HEK293 (cell line): ENCODE results near the gene COL13A1.
A peak's percentile ranks its signal among the peaks of the same experiment; 100 is the strongest.

ENCODE experiments used
- CTCF ChIA-PET: fragments of 350-600 bp; formaldehyde crosslinking; extraction: SDS; loops from one replicate; lab custom pipeline; 2021; ENCODE audit warnings: antibody characterized with exemption; lab: Yijun Ruan, JAX
- POLR2A ChIA-PET: fragments of 300-600 bp; formaldehyde crosslinking; extraction: SDS; loops from one replicate; lab custom pipeline; 2020; ENCODE audit warnings: antibody characterized with exemption, inconsistent platforms; lab: Yijun Ruan, JAX
- H3K27ac ChIP-seq: fragments of 200-500 bp; sonication (Bioruptor generic); 2 replicates; pipeline ENCODE4 v1.5.1; 2014; ENCODE audit warnings: low read depth, low read length, control low read depth, inconsistent platforms; ENCODE audit errors: extremely low read depth
- H3K36me3 ChIP-seq, 2 experiments: fragments of 200-500 bp in 1 of 2; sonication (Bioruptor generic) in 1 of 2; 1 replicate in 1 of 2; 2 replicates in 1 of 2; pipeline ENCODE4 v1.5.1; 2014 to 2017; ENCODE audit warnings: inconsistent platforms in 2 of 2, low read length in 2 of 2; ENCODE audit not compliant: control insufficient read depth in 2 of 2, insufficient read depth in 1 of 2
- H3K4me1 ChIP-seq: fragments of 200-500 bp; sonication (Bioruptor generic); 2 replicates; pipeline ENCODE4 v1.5.1; 2014; ENCODE audit warnings: mild to moderate bottlenecking, low read length, inconsistent platforms; ENCODE audit not compliant: control insufficient read depth, insufficient read depth
- H3K4me3 ChIP-seq: 2 replicates; pipeline ENCODE4 v1.5.1; 2011; ENCODE audit warnings: low read depth, mild to moderate bottlenecking, control low read depth, low read length, moderate library complexity
- H3K9me3 ChIP-seq: fragments of 200-500 bp; sonication (Bioruptor generic); 2 replicates; pipeline ENCODE4 v1.5.1; 2014; ENCODE audit warnings: low read depth, low read length, inconsistent platforms; ENCODE audit not compliant: control insufficient read depth, insufficient read depth
- BCL11B ChIP-seq: fragments of 450-650 bp; formaldehyde crosslinking; IDR thresholded peaks from 2 replicates; pipeline ENCODE4 v1.5.1; 2016; ENCODE audit warnings: low read depth, missing biosample characterization, missing genetic modification characterization
- GLIS1 ChIP-seq: fragments of 450-650 bp; formaldehyde crosslinking; IDR thresholded peaks from 2 replicates; pipeline ENCODE4 v1.5.1; 2016; ENCODE audit warnings: missing biosample characterization, missing genetic modification characterization
- GLIS2 ChIP-seq: fragments of 450-650 bp; formaldehyde crosslinking; IDR thresholded peaks from 2 replicates; pipeline ENCODE4 v1.5.1; 2016; ENCODE audit warnings: missing biosample characterization, missing genetic modification characterization
- HOXA7 ChIP-seq: sonication (generic); formaldehyde crosslinking; IDR thresholded peaks from 2 replicates; pipeline ENCODE4 v1.8.1; 2022; ENCODE audit warnings: missing genetic modification reagents, borderline replicate concordance
- IKZF3 ChIP-seq: fragments of 450-650 bp; IDR thresholded peaks from 2 replicates; pipeline ENCODE4 v1.5.0; 2018; ENCODE audit warnings: missing biosample characterization, mild to moderate bottlenecking, missing genetic modification characterization, moderate library complexity
- KLF7 ChIP-seq: fragments of 450-650 bp; formaldehyde crosslinking; IDR thresholded peaks from 2 replicates; pipeline ENCODE4 v1.5.1; 2016; ENCODE audit warnings: missing biosample characterization, missing genetic modification characterization, borderline replicate concordance
- KLF9 ChIP-seq: fragments of 450-650 bp; formaldehyde crosslinking; IDR thresholded peaks from 2 replicates; pipeline ENCODE4 v1.5.1; 2016; ENCODE audit warnings: missing biosample characterization, missing genetic modification characterization, low read depth
- ZBTB20 ChIP-seq: fragments of 450-650 bp; formaldehyde crosslinking; IDR thresholded peaks from 2 replicates; pipeline ENCODE4 v1.5.1; 2016; ENCODE audit warnings: missing biosample characterization, missing genetic modification characterization
- ZFHX2 ChIP-seq: fragments of 450-650 bp; formaldehyde crosslinking; conservative IDR thresholded peaks from 2 replicates; pipeline ENCODE4 v1.5.1; 2016; ENCODE audit warnings: missing biosample characterization, missing genetic modification characterization
- ZNF112 ChIP-seq: fragments of 450-650 bp; formaldehyde crosslinking; IDR thresholded peaks from 2 replicates; pipeline ENCODE4 v1.5.0; 2017; ENCODE audit warnings: missing biosample characterization, missing genetic modification characterization
- ZNF140 ChIP-seq: fragments of 450-650 bp; formaldehyde crosslinking; IDR thresholded peaks from 2 replicates; pipeline ENCODE4 v1.5.1; 2016; ENCODE audit warnings: missing biosample characterization, missing genetic modification characterization
- ZNF155 ChIP-seq: fragments of 450-650 bp; formaldehyde crosslinking; IDR thresholded peaks from 2 replicates; pipeline ENCODE4 v1.5.1; 2016; ENCODE audit warnings: missing biosample characterization, missing genetic modification characterization
- ZNF24 ChIP-seq: fragments of 450-650 bp; formaldehyde crosslinking; IDR thresholded peaks from 2 replicates; pipeline ENCODE4 v1.5.1; 2016; ENCODE audit warnings: missing biosample characterization, missing genetic modification characterization
- ZNF391 ChIP-seq: fragments of 450-650 bp; formaldehyde crosslinking; IDR thresholded peaks from 2 replicates; pipeline ENCODE4 v1.5.1; 2016; ENCODE audit warnings: low read depth, missing biosample characterization, missing genetic modification characterization, borderline replicate concordance
- ZNF404 ChIP-seq: fragments of 450-650 bp; formaldehyde crosslinking; IDR thresholded peaks from 2 replicates; pipeline ENCODE4 v1.5.1; 2017; ENCODE audit warnings: missing biosample characterization, missing genetic modification characterization
- ZNF530 ChIP-seq: fragments of 450-650 bp; formaldehyde crosslinking; IDR thresholded peaks from 2 replicates; pipeline ENCODE4 v1.5.1; 2016; ENCODE audit warnings: low read depth, missing biosample characterization, missing genetic modification characterization
- ZNF558 ChIP-seq: fragments of 450-650 bp; formaldehyde crosslinking; IDR thresholded peaks from 2 replicates; pipeline ENCODE4 v1.5.1; 2016; ENCODE audit warnings: missing biosample characterization, missing genetic modification characterization
- ZNF660 ChIP-seq: fragments of 450-650 bp; IDR thresholded peaks from 2 replicates; pipeline ENCODE4 v1.5.1; 2018; ENCODE audit warnings: missing biosample characterization, mild to moderate bottlenecking, missing genetic modification characterization
- ZNF664 ChIP-seq: fragments of 450-650 bp; formaldehyde crosslinking; IDR thresholded peaks from 2 replicates; pipeline ENCODE4 v1.5.1; 2016; ENCODE audit warnings: missing biosample characterization, missing genetic modification characterization
- ZNF777 ChIP-seq: fragments of 450-650 bp; formaldehyde crosslinking; IDR thresholded peaks from 2 replicates; pipeline ENCODE4 v1.5.1; 2017; ENCODE audit warnings: missing biosample characterization, missing genetic modification characterization, borderline replicate concordance
- TF ChIP-seq, protein P1 (sequence below): fragments of 450-650 bp; formaldehyde crosslinking; IDR thresholded peaks from 2 replicates; pipeline ENCODE4 v1.5.1; 2016; ENCODE audit warnings: missing biosample characterization, missing genetic modification characterization
- TF ChIP-seq, protein P2 (sequence below): fragments of 450-650 bp; formaldehyde crosslinking; IDR thresholded peaks from 2 replicates; pipeline ENCODE4 v1.5.1; 2016; ENCODE audit warnings: missing biosample characterization, missing genetic modification characterization
- TF ChIP-seq, protein P3 (sequence below): fragments of 450-650 bp; formaldehyde crosslinking; IDR thresholded peaks from 2 replicates; pipeline ENCODE4 v1.5.1; 2016; ENCODE audit warnings: missing biosample characterization, missing genetic modification characterization
- TF ChIP-seq, protein P4 (sequence below): fragments of 450-650 bp; formaldehyde crosslinking; IDR thresholded peaks from 2 replicates; pipeline ENCODE4 v1.5.1; 2017; ENCODE audit warnings: missing biosample characterization, missing genetic modification characterization

COL13A1 gene

DNA sequence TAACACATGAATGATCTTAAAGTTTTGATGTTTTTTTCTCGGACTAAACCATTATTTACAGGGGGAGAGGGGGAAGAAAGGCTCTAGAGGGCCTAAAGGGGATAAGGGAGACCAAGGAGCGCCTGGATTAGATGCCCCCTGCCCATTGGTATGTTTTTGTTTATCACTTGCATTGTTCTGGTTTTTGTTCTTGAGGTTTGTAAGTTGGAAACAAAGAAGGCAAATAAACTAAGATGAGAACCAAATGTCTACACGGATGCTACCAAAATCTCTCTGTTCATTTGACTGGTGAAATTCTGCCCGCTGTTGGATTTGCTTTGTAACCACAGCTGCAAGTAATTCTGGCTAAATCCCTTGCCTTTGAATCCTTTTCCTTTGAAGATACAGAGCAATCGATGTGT lies 151.1 kb downstream of the COL13A1 start:
- CTCF ChIA-PET, result no interaction called here
- TF ChIP-seq, protein P1, sequence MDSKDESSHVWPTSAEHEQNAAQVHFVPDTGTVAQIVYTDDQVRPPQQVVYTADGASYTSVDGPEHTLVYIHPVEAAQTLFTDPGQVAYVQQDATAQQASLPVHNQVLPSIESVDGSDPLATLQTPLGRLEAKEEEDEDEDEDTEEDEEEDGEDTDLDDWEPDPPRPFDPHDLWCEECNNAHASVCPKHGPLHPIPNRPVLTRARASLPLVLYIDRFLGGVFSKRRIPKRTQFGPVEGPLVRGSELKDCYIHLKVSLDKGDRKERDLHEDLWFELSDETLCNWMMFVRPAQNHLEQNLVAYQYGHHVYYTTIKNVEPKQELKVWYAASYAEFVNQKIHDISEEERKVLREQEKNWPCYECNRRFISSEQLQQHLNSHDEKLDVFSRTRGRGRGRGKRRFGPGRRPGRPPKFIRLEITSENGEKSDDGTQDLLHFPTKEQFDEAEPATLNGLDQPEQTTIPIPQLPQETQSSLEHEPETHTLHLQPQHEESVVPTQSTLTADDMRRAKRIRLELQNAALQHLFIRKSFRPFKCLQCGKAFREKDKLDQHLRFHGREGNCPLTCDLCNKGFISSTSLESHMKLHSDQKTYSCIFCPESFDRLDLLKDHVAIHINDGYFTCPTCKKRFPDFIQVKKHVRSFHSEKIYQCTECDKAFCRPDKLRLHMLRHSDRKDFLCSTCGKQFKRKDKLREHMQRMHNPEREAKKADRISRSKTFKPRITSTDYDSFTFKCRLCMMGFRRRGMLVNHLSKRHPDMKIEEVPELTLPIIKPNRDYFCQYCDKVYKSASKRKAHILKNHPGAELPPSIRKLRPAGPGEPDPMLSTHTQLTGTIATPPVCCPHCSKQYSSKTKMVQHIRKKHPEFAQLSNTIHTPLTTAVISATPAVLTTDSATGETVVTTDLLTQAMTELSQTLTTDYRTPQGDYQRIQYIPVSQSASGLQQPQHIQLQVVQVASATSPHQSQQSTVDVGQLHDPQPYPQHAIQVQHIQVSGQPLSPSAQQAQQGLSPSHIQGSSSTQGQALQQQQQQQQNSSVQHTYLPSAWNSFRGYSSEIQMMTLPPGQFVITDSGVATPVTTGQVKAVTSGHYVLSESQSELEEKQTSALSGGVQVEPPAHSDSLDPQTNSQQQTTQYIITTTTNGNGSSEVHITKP (tag by site-specific recombination), result peak; percentile 76
- TF ChIP-seq ZNF24 (tag by site-specific recombination), result no peak
- POLR2A ChIA-PET, result no interaction called here
- H3K36me3 ChIP-seq, result no peaks in the 10 kb centered on the region
- no peaks in the 10 kb centered on the region for H3K4me1 ChIP-seq
- H3K4me3 ChIP-seq, result no peak overlapping the region
- H3K9me3 ChIP-seq, result no peaks in the 10 kb centered on the region
- no peak overlapping the region for H3K27ac ChIP-seq

DNA sequence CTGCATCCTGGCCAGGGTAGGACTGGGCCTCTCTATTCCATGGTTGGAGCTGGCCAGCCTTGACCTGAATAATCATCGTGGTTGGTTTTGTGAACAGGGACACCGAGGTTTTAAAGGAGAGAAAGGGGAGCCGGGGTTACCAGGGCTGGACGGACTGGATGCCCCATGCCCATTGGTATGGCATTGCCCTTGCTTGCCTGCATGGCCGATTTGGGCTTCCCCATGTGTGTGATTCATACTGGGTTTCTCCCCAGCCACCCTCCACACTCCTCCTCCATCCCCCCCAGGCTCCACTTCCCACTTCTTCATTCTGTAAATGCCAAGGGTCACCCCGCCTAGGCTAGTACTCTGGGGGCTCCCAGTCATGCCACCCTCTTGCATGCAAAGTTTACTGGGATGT lies 152.1 kb downstream of the COL13A1 start:
- no peaks in the 10 kb centered on the region for H3K9me3 ChIP-seq
- POLR2A ChIA-PET, result no interaction called here
- no peak overlapping the region for H3K27ac ChIP-seq
- CTCF ChIA-PET, result interaction anchor here (0.6 kb wide), 1 partner anchor 18 kb away, joined by 3 read pairs; no protein-coding TSS in a partner anchor
- H3K36me3 ChIP-seq, result no peaks in the 10 kb centered on the region
- no peaks in the 10 kb centered on the region for H3K4me1 ChIP-seq
- TF ChIP-seq HOXA7 (CRISPR knock-in tag), result no peak
- no peak for TF ChIP-seq ZNF558 (tag by site-specific recombination)
- no peak for TF ChIP-seq KLF7 (tag by site-specific recombination)
- TF ChIP-seq ZNF155 (tag by site-specific recombination), result no peak
- TF ChIP-seq ZNF391 (tag by site-specific recombination), result no peak
- no peak for TF ChIP-seq ZNF530 (tag by site-specific recombination)
- no peak for TF ChIP-seq ZFHX2 (tag by site-specific recombination)
- no peak for TF ChIP-seq ZNF660 (tag by site-specific recombination)
- no peak for TF ChIP-seq ZNF404 (tag by site-specific recombination)
- TF ChIP-seq, protein P2, sequence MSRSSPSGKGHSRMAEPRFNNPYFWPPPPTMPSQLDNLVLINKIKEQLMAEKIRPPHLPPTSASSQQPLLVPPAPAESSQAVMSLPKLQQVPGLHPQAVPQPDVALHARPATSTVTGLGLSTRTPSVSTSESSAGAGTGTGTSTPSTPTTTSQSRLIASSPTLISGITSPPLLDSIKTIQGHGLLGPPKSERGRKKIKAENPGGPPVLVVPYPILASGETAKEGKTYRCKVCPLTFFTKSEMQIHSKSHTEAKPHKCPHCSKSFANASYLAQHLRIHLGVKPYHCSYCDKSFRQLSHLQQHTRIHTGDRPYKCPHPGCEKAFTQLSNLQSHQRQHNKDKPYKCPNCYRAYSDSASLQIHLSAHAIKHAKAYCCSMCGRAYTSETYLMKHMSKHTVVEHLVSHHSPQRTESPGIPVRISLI (tag by site-specific recombination), result no peak
- TF ChIP-seq GLIS1 (tag by site-specific recombination), result no peak
- no peak for TF ChIP-seq ZNF777 (tag by site-specific recombination)
- TF ChIP-seq ZNF664 (tag by site-specific recombination), result no peak
- H3K4me3 ChIP-seq, result no peak overlapping the region

DNA sequence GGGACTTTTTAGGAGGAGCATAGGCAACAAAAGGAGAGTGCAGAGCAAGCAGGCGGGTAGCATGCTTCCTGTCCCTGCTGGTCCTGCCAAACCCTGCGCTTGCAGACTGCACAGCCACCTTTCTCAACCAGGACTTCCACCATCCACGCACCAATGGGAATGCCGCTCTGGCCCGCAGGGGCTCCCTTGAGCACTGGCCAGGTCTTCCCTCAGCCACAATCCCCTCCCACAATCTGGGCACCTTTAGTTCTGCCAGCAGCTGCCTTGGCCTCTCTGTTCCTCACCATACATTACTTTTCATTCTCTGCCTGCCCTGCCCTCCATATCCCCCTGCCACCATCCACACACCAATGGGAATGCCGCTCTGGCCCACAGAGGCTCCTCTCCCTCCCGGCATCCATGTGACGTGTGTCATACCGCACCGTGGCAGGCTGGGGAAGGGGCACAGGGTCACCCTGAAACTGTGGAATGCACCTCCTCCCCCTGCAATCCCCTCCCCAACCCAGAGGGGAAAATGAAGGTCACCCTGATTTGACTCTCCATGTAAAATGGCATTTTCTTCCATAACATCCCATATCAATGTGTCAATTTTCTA lies 153.6 kb downstream of the COL13A1 start:
- no peak overlapping the region for H3K4me3 ChIP-seq
- H3K4me1 ChIP-seq, result no peaks in the 10 kb centered on the region
- H3K9me3 ChIP-seq, result no peaks in the 10 kb centered on the region
- no peak overlapping the region for H3K27ac ChIP-seq
- no peaks in the 10 kb centered on the region for H3K36me3 ChIP-seq
- TF ChIP-seq ZNF140, result no peak
- TF ChIP-seq, protein P3, sequence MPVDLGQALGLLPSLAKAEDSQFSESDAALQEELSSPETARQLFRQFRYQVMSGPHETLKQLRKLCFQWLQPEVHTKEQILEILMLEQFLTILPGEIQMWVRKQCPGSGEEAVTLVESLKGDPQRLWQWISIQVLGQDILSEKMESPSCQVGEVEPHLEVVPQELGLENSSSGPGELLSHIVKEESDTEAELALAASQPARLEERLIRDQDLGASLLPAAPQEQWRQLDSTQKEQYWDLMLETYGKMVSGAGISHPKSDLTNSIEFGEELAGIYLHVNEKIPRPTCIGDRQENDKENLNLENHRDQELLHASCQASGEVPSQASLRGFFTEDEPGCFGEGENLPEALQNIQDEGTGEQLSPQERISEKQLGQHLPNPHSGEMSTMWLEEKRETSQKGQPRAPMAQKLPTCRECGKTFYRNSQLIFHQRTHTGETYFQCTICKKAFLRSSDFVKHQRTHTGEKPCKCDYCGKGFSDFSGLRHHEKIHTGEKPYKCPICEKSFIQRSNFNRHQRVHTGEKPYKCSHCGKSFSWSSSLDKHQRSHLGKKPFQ (tag by site-specific recombination), result no peak
- no peak for TF ChIP-seq KLF9
- TF ChIP-seq ZFHX2 (tag by site-specific recombination), result no peak
- TF ChIP-seq BCL11B, result no peak
- no peak for TF ChIP-seq ZBTB20 (tag by site-specific recombination)
- TF ChIP-seq ZNF404 (tag by site-specific recombination), result no peak
- no peak for TF ChIP-seq ZNF777 (tag by site-specific recombination)
- no peak for TF ChIP-seq IKZF3 (tag by site-specific recombination)
- TF ChIP-seq, protein P4, sequence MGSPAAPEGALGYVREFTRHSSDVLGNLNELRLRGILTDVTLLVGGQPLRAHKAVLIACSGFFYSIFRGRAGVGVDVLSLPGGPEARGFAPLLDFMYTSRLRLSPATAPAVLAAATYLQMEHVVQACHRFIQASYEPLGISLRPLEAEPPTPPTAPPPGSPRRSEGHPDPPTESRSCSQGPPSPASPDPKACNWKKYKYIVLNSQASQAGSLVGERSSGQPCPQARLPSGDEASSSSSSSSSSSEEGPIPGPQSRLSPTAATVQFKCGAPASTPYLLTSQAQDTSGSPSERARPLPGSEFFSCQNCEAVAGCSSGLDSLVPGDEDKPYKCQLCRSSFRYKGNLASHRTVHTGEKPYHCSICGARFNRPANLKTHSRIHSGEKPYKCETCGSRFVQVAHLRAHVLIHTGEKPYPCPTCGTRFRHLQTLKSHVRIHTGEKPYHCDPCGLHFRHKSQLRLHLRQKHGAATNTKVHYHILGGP, result no peak
- TF ChIP-seq ZNF112 (tag by site-specific recombination), result no peak
- TF ChIP-seq GLIS2 (tag by site-specific recombination), result no peak
- POLR2A ChIA-PET, result no interaction called here
- CTCF ChIA-PET, result no interaction called here
